Activated T-helper 1 cell treated with anti-CD3 and anti-CD28 coated beads, Interleukin-2, amount 50 U/mL, for 16 hours (primary cell): ENCODE data around the gene RGS16.

Experiments used
- DNase-seq, 2 donors: peaks; one replicate each; pipeline ENCODE4 v3.0.0-alpha.2; 2020; ENCODE audit warnings: low read depth in 1 of 2, low spot score in 1 of 2

The RGS16 gene

DNA sequence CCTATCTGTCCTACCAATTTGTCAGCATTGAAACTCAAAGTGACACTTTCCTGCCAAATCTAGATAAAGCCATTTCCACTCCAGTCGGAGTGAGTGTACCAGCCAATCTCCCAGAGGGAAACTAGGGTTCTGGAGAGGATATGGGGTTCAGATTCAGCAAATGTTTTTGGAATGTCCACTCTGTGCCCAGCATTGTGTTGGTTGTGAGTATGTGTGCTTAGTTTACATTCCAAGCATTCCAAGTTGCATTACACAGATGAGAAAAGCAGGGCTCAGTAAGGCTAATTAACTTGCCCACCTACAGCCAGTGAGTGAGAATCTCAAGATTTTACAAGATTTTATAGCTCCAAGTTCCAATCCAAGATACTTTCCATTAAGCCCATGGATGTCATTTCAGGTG, 26.4 kb upstream of the RGS16 start:
- DNase-seq = no peak

DNA sequence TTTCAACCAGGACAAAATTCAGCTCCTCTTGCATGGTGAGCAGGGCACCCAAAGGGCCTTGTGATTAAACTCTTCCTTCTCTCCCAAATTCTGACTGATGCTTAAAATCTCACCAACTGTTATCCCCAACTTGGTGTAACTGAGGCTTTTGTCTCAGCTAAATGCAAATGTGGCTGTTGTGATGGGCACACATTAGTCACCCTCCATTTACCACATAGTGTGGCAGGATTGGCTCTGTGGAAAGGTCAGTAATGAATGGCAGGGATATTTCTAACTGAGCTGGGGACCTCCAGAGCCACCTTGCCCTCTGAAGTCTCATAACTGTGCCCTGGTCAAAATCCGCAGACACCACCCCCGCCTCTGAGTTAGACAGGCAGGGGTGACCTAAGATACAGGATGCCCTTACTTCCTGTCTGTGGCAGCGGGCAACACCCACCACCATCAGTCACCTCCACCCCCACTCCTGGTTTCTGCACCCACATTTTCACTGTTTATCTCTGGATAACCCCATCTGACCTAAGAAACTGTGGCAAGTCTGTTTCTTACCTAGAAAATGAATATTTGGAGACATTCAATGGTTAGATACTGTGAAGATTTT, 25.4 kb upstream of the RGS16 start:
- peak in 1 of 2 donors; percentile 36 for DNase-seq

DNA sequence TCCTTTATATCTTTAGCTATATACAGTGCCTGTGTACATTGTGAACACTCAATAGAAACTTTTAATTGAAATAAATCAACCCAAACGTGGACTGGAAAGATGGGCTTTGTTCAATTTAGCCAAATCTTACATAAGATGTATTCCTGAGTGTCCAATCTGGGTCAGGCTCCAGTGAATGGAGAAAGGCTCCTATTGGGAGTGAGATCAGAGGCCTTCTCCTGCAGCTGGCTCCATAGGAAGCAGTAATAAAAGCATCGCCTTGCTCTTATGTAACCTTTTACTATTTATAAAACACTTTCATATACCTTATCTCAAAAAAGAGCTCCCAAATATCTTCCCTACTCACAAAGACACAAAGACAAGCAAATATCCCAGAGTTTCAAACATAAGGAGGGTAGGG, 24.9 kb upstream of the RGS16 start:
- DNase-seq = no peak

DNA sequence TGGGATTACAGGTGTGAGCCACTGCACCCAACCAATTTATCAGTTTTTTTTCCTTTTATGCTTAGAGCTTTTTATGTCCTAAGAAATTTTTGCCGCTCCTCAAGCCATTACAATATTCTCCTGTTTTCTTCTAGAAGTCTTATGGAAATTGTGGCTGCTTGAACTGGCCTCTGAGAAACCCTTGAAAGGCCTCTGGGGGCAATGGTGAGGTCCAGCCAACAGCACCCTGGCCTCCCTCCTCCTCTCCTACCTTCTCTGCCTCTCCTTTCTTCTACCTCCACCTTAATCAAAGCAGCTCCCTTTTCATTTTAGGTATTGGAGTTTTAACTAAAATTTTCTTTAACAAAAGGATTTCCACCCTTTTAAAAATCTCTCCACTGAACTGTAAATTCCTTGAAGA, 24.5 kb upstream of the RGS16 start:
- DNase-seq = no peak

DNA sequence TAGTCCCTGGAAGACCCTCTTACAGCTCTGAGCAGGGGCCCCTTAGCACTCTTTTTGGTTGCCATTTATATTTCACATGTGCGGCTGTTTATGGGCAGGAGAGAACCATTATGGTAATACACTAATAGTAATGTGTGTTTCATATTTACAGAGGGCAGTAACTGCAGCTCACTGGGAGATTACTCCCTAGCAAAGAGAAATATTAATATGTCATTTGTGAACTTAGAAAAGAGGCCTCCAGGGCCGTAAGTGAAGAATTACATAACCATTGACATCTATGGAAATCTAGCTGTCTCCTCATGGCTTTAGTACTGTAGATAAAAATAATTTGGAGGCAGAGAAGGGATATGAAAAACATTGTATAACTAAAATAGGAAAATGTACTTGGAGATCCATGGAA, 23.4 kb upstream of the RGS16 start:
- DNase-seq = no peak

DNA sequence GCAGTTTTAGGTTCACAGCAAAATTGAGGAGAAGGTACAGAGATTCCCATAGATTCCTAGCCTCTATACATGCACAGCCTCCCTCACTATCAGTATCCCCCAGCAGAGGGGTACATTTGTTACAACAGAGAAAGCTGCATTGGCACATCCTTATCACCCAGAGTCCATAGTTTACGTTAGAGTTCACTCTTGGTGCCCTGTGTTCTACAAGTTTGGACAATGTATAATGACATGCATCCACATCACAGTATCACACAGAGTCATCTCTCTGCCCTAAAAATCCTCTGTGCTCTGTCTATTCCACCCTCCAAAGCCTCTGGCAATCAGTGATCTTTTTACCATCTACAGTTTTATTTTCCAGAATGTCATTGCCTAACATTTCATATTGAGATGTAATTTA, 22.3 kb upstream of the RGS16 start:
- no peak for DNase-seq

DNA sequence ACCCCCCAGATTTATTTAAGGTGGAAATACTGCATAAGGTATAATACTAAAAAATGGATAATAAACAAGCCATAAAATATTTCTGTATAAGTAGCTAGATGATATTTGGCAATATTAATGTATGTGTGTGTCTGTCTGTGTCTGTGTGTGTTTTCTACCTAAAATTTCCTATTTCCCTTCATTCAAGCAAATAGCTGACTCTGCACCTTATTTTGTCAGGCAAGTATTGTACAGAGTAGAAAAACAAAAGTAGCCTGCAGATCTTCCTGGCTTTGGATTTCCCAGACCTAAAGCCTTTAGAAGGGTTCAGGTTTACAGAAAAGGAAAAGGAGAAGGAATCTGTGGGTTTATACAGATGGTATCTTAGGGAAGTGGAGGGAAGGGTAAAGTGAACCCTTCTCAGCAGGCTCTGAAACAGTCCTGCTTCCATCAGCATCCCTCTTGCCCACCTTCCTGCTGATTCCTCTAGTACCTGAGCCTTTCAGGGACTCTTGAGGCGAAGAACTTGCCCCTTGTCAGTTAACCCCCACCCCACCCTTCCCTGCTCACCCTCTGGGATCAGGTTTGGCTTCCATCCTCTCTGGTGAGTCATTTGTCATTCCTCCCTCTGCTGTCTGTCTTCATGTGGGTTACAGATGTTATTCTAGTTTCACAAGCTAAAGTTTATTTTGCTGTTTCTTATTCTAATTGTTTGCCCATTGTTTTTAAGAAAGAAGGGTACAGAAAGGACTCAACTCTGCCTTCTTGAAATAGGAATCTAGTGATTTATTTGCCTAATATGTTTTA, 21.7 kb upstream of the RGS16 start:
- DNase-seq = no peak

DNA sequence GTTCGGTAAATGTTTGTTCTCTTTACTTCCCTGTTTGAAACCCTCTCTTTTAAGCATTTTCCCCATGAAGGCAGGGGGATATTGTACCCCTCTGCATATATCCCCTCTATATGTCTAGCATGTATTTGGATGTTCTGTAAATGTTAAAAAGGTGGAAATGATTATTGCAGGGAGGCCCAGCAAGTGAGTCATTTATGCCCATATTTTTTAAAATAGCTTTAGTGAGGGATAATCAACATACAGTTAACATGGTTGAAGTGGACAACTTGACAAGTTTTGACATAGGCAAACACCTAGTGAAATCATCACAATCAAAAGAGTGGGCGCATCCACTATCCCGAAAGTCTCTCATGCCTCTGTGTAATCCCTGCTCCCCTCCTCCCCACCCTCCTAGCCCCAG, 20.8 kb upstream of the RGS16 start:
- no peak for DNase-seq

DNA sequence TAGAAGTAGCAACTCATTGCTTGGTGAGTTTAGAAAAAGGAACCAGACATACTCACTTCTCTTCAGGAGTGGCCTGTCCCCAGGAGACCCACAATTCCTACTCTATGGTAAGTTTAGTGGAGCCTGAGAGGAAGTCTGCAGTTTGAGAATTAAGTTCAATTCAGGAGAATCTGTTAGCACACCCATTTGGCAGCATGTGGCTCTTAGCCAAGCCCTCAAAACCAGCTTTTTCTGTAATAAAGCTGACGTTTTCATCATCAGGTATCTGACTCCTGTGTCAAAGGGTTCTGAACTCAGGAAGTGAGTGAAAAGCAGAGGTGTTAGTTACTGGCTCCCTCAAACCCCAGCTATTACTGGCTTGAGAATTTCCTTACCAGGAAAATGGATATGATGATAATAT, 20.4 kb upstream of the RGS16 start:
- no peak for DNase-seq

DNA sequence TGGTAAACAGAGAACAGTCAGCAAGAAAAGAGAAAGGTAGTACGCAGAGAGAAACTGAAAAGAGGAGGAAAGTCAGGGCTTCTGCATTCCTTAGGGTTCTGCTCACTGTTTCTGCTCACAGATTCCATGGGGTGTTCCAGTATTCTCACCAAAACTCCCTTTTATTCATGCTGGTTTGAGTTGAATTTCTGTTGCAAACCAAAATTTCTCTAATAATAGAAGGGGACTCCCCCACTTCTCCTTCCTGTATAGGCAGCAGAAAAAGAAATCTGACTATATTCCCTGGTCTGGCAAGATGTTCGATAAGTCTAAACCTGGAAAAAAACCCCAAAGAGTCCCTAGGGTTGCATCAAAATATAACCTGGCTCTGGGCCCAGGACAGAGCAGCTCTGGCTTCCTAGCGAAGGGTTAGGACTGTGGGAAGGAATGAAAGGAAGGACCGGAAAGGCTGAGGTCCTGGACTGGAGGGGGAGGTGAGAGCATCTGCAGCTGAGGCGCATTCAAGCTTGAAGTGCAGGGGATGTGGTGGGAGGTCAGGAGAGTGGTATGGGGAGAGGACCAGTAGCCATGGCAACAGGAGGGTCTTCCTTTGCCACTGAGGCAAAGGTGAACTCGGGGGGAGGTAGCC, 18.8 kb upstream of the RGS16 start:
- DNase-seq = no peak

DNA sequence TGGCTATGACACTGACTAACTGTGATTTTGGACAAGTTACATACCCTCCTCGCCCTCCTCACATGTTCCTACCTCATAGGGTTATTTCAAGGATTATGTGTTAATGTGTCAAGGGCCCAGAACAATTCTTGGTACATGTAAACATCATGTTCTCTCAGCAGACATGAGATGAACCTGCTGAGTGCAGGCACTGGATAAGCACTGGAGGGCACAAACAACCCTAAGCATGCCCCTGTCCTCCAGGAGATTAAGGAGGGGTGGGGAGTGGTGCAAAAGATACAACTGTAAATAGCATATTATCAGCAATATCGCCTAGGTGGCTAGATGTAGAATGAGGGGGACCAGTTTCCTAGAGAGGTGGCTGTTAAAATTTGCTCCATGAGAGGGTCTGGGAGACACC, 17.7 kb upstream of the RGS16 start:
- no peak for DNase-seq

DNA sequence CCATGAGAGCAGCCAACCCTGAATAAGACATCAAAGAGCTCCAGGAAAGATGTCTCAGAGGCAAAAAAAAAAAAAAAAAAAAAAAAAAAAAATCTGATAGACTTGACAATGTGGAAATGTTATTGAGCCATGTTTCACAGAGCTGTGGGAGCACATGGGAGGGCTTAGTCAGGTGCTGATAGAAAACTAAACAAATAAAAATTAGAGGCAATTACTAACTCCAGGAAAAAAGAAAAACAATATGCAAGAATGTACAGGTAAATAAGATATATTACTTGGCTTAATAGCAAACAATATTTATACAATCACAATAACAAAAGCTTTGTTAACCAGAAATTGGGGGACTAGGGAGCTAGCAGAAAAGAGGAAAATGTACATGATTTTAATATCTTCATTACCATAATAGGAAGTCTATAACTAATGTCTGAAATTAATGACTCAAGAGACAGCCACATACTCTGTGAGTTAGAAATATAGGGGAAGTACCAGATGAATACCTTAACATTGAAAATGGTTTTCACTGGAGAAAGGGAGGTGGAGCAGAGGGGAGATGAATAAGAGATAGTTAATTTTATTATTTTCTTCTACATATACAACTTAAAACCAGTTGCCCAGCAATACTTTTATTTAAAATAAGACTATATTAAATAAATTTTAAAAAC, 16.9 kb upstream of the RGS16 start:
- DNase-seq = no peak

DNA sequence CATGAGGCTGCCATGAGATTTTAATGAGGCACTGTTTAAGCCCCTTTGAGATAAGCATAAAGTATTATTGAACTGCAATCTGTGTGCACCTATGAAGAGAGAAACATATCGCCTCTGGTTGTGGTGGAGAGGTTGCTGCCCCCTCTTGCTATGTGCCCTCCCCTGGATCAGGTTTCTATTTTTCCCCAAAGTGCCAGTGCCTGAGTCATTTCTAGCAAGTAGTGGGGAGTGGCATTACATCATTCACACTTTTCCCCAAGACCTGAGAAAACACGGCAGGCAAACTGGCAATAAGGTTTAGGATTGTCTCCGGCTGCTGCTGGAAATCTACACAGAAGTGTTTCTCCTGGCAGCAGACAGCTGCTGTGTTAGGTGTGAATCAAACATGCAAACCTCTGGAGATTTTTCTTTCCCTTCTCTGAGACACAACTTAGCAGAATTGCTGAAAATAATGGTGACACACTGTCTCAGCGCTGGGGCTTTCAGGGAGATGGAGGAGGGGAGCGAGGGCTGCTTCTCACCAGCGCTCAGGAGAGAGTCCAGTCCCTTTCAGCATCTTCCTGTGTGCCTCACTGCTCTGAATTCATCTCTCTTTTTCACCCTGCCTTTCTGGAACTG, 13.7 kb upstream of the RGS16 start:
- no peak for DNase-seq

DNA sequence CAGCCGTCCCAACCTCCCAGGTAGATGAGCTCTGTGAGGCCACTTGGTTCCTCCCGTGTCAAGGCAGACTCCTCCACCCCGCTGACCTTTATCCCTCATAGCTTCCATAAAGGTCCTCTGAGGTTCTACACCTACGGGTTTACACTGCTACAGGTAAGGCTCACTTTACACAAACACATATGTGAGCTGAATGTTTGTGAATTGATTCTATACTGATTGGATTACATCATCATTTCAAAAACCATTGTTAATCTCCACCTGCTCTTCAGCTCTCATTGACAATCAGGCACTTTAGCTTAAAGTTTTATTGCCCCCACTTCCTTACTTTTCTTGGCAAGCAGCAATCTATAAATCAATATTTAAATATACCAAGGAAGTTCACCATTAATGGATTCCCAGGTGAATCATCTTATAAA, 12.8 kb upstream of the RGS16 start:
- no peak for DNase-seq

DNA sequence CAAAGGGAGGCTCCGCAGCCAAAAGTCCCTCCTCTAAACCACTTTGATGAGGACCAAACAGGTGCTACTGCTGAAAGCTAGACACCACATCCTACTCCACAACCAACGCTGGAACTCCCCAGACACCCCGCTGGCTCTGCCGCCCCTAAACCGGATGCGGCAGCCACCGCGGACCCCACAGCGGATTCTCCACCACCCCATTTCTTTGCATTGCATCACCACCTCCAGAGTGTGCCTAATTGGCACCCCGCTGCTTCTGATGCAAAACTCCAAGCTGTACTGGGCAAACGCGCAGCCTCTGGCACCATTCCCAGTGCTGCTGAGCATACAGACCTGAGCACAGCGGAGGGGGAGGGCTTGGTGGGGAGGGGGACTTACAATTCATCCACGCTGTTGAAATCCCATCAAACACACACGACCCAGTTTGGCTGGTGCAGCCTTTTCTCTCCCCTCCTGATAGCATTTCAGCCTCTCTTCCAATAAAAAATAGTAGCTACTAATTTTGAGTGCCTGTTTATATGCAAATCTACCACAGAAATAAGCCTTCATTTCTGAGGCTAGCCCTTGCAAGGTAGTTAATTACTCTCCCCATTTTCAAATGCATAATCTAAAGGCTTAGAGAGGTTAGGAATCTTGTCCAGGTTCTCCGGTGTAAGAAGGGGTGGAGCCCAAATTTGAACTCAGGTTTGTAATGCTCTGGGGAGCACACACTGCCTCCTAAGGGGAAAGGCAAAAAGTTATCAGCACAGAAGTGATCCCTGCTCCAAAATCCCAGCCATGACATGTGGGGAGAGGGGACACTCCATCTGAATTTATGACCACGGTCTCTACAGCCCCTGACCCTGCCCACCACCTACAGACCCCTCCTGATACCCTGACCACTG, 12.2 kb upstream of the RGS16 start:
- peak; percentile 68 to 75 for DNase-seq

DNA sequence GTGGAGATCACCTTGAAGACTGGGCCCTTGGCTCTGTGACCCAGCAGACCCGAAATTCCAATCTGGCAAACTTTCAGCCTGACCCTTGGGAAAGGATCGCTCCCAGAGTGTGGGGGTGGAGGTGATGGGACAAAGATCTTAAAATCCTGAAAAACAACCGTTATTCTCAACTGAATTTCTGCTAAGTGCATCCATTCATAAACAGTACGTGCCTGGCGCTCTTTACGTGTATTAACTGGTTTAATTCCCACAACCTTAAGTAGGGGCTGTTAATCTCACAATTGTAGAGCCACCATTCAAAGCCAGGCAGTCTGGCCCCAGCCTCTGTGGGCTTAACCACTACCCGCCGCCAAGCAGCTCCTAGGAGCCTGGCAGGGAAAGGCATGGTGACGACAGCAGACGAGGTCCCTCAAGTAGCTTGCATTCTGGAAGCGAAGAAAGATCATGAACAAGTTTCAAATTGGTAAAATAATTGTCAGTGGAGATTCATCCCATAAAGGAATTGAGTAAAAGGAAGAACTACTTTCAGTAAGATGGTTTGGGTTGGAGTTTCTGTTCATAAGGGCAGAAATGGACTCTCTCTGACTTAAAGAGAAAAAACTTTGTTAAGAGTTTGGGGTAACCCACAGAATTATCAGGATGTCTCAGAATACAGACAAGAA, 11.4 kb upstream of the RGS16 start:
- DNase-seq = no peak

DNA sequence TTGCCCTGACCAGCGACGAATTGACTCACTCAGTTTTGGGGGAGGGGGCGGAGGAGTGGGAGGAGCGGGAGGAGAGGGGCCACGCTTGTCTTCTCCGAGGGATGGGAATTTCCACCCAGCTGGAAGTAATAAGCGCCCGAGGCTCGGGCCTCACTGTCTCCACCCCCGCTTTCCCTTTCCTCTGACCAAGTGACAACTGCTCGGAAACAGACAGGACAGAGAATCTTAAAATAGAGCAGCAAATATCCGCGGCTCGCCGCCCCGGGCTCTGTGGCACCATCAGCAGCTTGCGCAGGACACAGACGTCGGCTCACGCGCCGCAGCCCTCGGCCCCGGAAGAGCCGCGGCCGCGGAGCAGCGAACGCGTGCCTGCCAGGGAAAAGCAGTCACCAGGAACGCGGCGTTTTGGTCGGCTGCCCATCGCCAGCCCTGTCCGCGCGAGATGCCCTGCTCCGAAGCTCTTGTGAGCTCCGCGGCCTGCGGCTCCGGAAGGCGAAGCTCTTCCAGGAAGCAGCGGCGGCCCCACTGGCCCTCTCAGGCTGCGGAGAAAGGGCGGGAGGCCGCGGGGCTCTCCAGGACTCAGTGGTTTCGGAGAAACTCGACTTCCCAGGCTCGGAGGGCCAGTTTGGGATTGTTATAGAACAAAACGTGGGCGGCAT, 10.7 kb upstream of the RGS16 start:
- peak in 1 of 2 donors; percentile 40 for DNase-seq

DNA sequence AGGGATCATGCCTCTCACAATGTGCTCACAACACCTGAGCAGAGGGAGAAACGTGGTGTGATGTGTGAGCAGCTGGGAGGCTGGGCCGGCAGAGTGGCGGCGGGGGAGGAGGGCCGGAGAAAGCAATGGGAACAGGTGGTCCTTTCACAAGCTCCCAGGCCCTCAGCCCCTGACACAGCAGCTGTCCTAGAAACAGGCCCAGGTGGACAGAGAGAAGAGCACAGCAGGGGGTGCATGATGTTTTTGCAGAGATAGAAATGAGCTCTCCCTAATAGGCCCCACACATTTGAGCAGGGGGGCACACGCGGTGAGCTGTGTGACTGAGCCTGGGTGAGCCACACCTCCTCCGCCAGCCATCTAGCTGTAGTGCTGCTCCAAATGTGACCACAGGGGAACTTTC, 7.6 kb upstream of the RGS16 start:
- no peak for DNase-seq

DNA sequence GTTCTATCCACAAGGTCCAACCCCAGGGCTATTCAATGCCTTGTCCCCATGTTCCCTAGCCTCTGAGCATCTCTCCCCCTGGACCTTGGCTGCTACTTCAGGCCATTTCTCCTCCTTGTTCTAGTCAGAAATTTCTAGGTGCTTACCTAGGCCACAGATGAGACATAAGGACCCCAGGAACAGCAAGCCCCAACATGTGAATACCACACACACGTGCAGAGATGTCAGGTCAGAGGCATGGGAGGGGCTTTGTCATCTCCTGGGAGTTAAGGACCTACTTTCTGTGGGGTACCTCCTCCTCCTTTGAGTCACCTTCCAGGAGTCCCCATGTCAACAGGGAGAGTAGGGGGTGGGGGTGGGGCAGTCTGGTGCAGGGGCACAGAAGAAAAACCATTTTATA, 7.1 kb upstream of the RGS16 start:
- no peak for DNase-seq
